ENCODE data around the gene PAK4. TPM values are rescaled to one million over a fixed set of nuclear protein-coding genes. Genes with fewer than 3 reads are reported as not detected.

Gene PAK4
- total and polyA plus RNA-seq, 2 of the 8 experiments (the other 6 are each of a cell fraction or from before 2014, with no cell fraction given), result 50.7 to 64.4 TPM

DNA sequence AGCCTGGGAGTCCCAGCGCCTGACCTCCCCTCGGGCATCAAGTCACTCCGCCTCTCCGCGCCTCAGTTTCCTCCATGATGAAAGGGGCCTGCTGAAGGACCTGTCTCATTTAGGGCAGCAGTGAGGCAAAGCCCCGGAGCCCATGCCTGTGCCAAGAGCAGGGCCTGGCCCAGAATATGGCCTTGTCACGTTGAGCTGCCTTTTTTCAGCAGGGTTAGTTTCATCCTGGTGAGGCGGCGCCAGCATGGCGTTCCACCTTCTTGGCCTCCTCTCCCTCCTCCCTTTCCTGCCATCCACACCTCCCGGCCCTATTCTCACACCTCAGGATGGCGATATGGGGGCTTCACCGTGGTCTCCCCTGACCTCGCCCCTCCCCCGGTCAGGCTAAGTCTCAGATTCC lies 30.2 kb downstream of the PAK4 start:
- ChIA-PET POLR2A (ENCODE audit: partially characterized antibody) (interaction anchor here (1.4 kb wide), 1 partner anchor 19 kb away, joined by 4 read pairs; no protein-coding TSS in a partner anchor), CTCF (ENCODE audit: partially characterized antibody) (interaction anchor here (0.6 to 5.8 kb wide), 10 partner anchors 9 to 168 kb away, joined by 3 to 27 read pairs (median 5); no protein-coding TSS in a partner anchor)
- FAIRE-seq, result no peak
- H3K4me2 ChIP-seq (ENCODE audit: insufficient read depth in 1 of 2, low read depth in 2 of 2, low read length in 2 of 2), result no peak overlapping the region
- no peak overlapping the region; the same call in 1 of the 2 replicates for H4K8ac ChIP-seq (ENCODE audit: extremely low read depth, insufficient read depth, low read length)
- H2BK120ac ChIP-seq (replicated peaks; ENCODE audit: low read depth, low read length), result no peak overlapping the region
- peaks cover 4 to 41% (median 20%) of the 10 kb centered on the region in 4 experiments for H3K4me1 ChIP-seq (replicated peaks in 1 of 4; ENCODE audit: control insufficient read depth in 3 of 4, insufficient read depth in 4 of 4, low read length in 3 of 4)
- no peak overlapping the region; the same call in 1 of the 2 replicates for H2BK5ac ChIP-seq (ENCODE audit: low read depth, low read length)
- no peak overlapping the region for H4K91ac ChIP-seq (replicated peaks; ENCODE audit: insufficient read length, low read length)
- H3K9me3 ChIP-seq (ENCODE audit: insufficient read depth in 2 of 2, low read depth in 1 of 2, low read length in 1 of 2), result no peaks in the 10 kb centered on the region
- no peak overlapping the region for H2BK12ac ChIP-seq (ENCODE audit: low read depth, low read length)
- H2AFZ ChIP-seq (ENCODE audit: low read length), result no peak overlapping the region
- H3K36me3 ChIP-seq (ENCODE audit: control insufficient read depth in 2 of 4, insufficient read depth in 4 of 4, low read length in 3 of 4), result no peaks in the 10 kb centered on the region; a peak in 2 of 8 replicates
- no peak overlapping the region for H3K14ac ChIP-seq (ENCODE audit: insufficient read length)
- no peak overlapping the region for H3K56ac ChIP-seq (replicated peaks; ENCODE audit: insufficient read length, low read depth, low read length)
- H3K23ac ChIP-seq (ENCODE audit: insufficient read length), result no peak overlapping the region
- H3K4ac ChIP-seq (replicated peaks; ENCODE audit: insufficient read length, low read depth, low read length), result peak overlapping the region; percentile 59
- WGBS, 2 experiments (ENCODE audit: extremely low coverage in 1 of 2, insufficient coverage in 1 of 2, insufficient read length in 1 of 2, insufficient replicate concordance in 2 of 2, low coverage in 1 of 2, low lambda C conversion rate in 2 of 2, missing lambda C conversion rate in 1 of 2), result 90% methylated on average over 13 of the region's 15 CpGs; no CpG with 5 or more reads in 1 of the 2 experiments
- H3K18ac ChIP-seq (ENCODE audit: extremely low read depth, low read length), result no peak overlapping the region
- H2BK15ac ChIP-seq (ENCODE audit: low read length), result 0 out of 2 replicates have a peak overlapping the region, but pooled peaks have one; percentile 29
- H3K4me3 ChIP-seq (ENCODE audit: extremely low read depth in 1 of 4, insufficient read depth in 2 of 4, low read depth in 3 of 4, low read length in 4 of 4), result no peak overlapping the region
- H4K5ac ChIP-seq (ENCODE audit: insufficient read length, low read depth, low read length), result no peak overlapping the region
- H2BK20ac ChIP-seq (ENCODE audit: low read length), result 0 out of 2 replicates have a peak overlapping the region, but pooled peaks have one; percentile 32
- H3K27me3 ChIP-seq (replicated peaks in 1 of 4; ENCODE audit: control insufficient read depth in 3 of 4, extremely low read depth in 1 of 4, insufficient read depth in 3 of 4, low read length in 3 of 4), result peaks cover 0 to 1% (median 0%) of the 10 kb centered on the region in 4 experiments; a peak in 1 of 7 replicates
- peaks cover 36% of the 10 kb centered on the region for H3K79me1 ChIP-seq (ENCODE audit: low read depth, low read length)
- DNase-seq (ENCODE audit: low read depth in 1 of 2, low spot score in 2 of 2), result no peak
- no peak overlapping the region for H3K27ac ChIP-seq (ENCODE audit: low read depth, low read length)
- H4K20me1 ChIP-seq (replicated peaks in 1 of 2; ENCODE audit: control insufficient read depth in 1 of 2, insufficient read depth in 2 of 2, low read length in 2 of 2), result peaks cover 17 to 34% of the 10 kb centered on the region in 2 experiments
- H3K79me2 ChIP-seq (ENCODE audit: control insufficient read depth in 1 of 2, insufficient read depth in 2 of 2, low read length in 2 of 2), result peaks cover 0 to 55% of the 10 kb centered on the region in 2 experiments; a peak in 2 of 4 replicates
- TF ChIP-seq, protein P1, sequence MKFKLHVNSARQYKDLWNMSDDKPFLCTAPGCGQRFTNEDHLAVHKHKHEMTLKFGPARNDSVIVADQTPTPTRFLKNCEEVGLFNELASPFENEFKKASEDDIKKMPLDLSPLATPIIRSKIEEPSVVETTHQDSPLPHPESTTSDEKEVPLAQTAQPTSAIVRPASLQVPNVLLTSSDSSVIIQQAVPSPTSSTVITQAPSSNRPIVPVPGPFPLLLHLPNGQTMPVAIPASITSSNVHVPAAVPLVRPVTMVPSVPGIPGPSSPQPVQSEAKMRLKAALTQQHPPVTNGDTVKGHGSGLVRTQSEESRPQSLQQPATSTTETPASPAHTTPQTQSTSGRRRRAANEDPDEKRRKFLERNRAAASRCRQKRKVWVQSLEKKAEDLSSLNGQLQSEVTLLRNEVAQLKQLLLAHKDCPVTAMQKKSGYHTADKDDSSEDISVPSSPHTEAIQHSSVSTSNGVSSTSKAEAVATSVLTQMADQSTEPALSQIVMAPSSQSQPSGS (IDR thresholded peaks at IDR 0.05; ENCODE audit: low read length), result no peak
- TF ChIP-seq RAD21 (IDR thresholded peaks at IDR 0.05 in 1 of 2, conservative IDR thresholded peaks at IDR 0.05 in 1 of 2; ENCODE audit: low read depth in 2 of 2, low read length in 2 of 2) (no peak), CEBPB (IDR thresholded peaks at IDR 0.05; ENCODE audit: low read depth, low read length) (no peak), CREB1 (IDR thresholded peaks at IDR 0.05) (no peak), MAFK (IDR thresholded peaks at IDR 0.05; ENCODE audit: low read depth, low read length) (no peak), YY1 (IDR thresholded peaks at IDR 0.05; ENCODE audit: low read depth, low read length) (no peak), EP300 (IDR thresholded peaks at IDR 0.05; ENCODE audit: borderline replicate concordance in 1 of 2, low read depth in 2 of 2, low read length in 2 of 2) (no peak)
- TF ChIP-seq, protein P2, sequence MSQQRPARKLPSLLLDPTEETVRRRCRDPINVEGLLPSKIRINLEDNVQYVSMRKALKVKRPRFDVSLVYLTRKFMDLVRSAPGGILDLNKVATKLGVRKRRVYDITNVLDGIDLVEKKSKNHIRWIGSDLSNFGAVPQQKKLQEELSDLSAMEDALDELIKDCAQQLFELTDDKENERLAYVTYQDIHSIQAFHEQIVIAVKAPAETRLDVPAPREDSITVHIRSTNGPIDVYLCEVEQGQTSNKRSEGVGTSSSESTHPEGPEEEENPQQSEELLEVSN (IDR thresholded peaks at IDR 0.05), result no peak
- 0 out of 2 replicates have a peak overlapping the region, but pooled peaks have one; percentile 13 for H2AK5ac ChIP-seq (ENCODE audit: low read depth, low read length)
- peaks cover 3% of the 10 kb centered on the region; the same call in 1 of the 2 replicates for H3K23me2 ChIP-seq (ENCODE audit: low read depth, low read length)
- 0 out of 7 replicates have a peak overlapping the region, but pooled peaks of 1 of the 4 experiments have one; percentile 6 for H3K9ac ChIP-seq (replicated peaks in 1 of 4; ENCODE audit: extremely low read depth in 1 of 4, low read depth in 3 of 4, low read length in 3 of 4)
